OCI-LY1 (cell line): ENCODE measurements around the gene NPAS3.

Experiments
- H2AFZ ChIP-seq: fragments of 200-600 bp; sonication (generic), shearing (Covaris generic); 2 replicates; pipeline ENCODE4 v1.6.0; 2014; ENCODE audit warnings: antibody characterized with exemption, mild to moderate bottlenecking, low read length
- H3F3A ChIP-seq: fragments of 200-600 bp; sonication (generic), shearing (Covaris generic); 2 replicates; pipeline ENCODE4 v1.6.0; 2014; ENCODE audit warnings: mild to moderate bottlenecking, antibody characterized with exemption, low read length, moderate library complexity; ENCODE audit not compliant: insufficient read depth
- H3K27ac ChIP-seq: fragments of 200-600 bp; sonication (generic); 2 replicates; pipeline ENCODE4 v1.5.1; 2014; ENCODE audit warnings: low read length, mixed run types, mild to moderate bottlenecking, low read depth; ENCODE audit not compliant: poor library complexity, severe bottlenecking
- H3K27me3 ChIP-seq: fragments of 200-600 bp; sonication (generic); 2 replicates; pipeline ENCODE4 v1.6.0; 2014; ENCODE audit warnings: antibody characterized with exemption, mild to moderate bottlenecking, low read length, moderate library complexity; ENCODE audit not compliant: insufficient read depth
- H3K36me3 ChIP-seq: fragments of 200-600 bp; sonication (generic); 2 replicates; pipeline ENCODE4 v1.6.1; 2014; ENCODE audit warnings: mild to moderate bottlenecking, antibody characterized with exemption, low read length, moderate library complexity, mixed read lengths; ENCODE audit not compliant: insufficient read depth
- H3K4me1 ChIP-seq: fragments of 200-600 bp; sonication (generic); 2 replicates; pipeline ENCODE4 v1.5.1; 2014; ENCODE audit warnings: mild to moderate bottlenecking, low read length, moderate library complexity; ENCODE audit not compliant: insufficient read depth, severe bottlenecking
- H3K4me2 ChIP-seq: fragments of 200-600 bp; sonication (generic), shearing (Covaris generic); 2 replicates; pipeline ENCODE4 v1.6.1; 2014; ENCODE audit warnings: low read length
- H3K4me3 ChIP-seq: fragments of 200-600 bp; sonication (generic); 2 replicates; pipeline ENCODE4 v1.5.1; 2014; ENCODE audit warnings: low read length, low read depth, mild to moderate bottlenecking, mixed read lengths; ENCODE audit not compliant: poor library complexity, severe bottlenecking
- H3K79me2 ChIP-seq: fragments of 200-600 bp; shearing (Covaris generic); 2 replicates; pipeline ENCODE4 v1.6.1; 2016; ENCODE audit warnings: mixed run types, low read length, mixed read lengths; ENCODE audit not compliant: insufficient read depth
- H3K9ac ChIP-seq: fragments of 200-600 bp; sonication (generic), shearing (Covaris generic); 2 replicates; pipeline ENCODE4 v1.6.1; 2014; ENCODE audit warnings: mild to moderate bottlenecking, low read length, mixed read lengths
- H3K9me2 ChIP-seq: fragments of 200-600 bp; sonication (generic), shearing (Covaris generic); 2 replicates; pipeline ENCODE4 v1.6.1; 2014; ENCODE audit warnings: low read depth, mild to moderate bottlenecking, low read length, mixed read lengths
- H3K9me3 ChIP-seq: fragments of 200-600 bp; shearing (Covaris generic); 2 replicates; pipeline ENCODE4 v1.6.1; 2014; ENCODE audit warnings: low read length, mixed read lengths
- H4K20me1 ChIP-seq: fragments of 200-600 bp; sonication (generic), shearing (Covaris generic); 2 replicates; pipeline ENCODE4 v1.6.0; 2016; ENCODE audit warnings: mild to moderate bottlenecking, low read length; ENCODE audit not compliant: insufficient read depth
- CTCF ChIP-seq: fragments of 200-600 bp; sonication (generic), shearing (Covaris generic); IDR thresholded peaks from 2 replicates; pipeline ENCODE4 v1.5.1; 2017; ENCODE audit warnings: mild to moderate bottlenecking, antibody characterized with exemption, low read length, moderate library complexity, mixed read lengths
- EZH2 ChIP-seq: fragments of 200-600 bp; sonication (generic), shearing (Covaris generic); IDR thresholded peaks from 2 replicates; pipeline ENCODE4 v1.8.0; 2017; ENCODE audit warnings: borderline replicate concordance, mixed run types, mild to moderate bottlenecking, antibody characterized with exemption, low read length, moderate library complexity, mixed read lengths

Gene NPAS3

GRCh38 chr14:33240466-33240865 is 301.8 kb downstream of the NPAS3 start:
- Histone ChIP-seq H3K9ac (no peak overlapping the region), H3K4me2 (no peak overlapping the region), H3K9me2 (no peaks in the 10 kb centered on the region), H3K79me2 (no peaks in the 10 kb centered on the region), H4K20me1 (no peaks in the 10 kb centered on the region), H3K9me3 (no peaks in the 10 kb centered on the region), H3K4me3 (no peak overlapping the region), H3K27me3 (no peaks in the 10 kb centered on the region), H2AFZ (no peak overlapping the region), H3K36me3 (no peaks in the 10 kb centered on the region), H3K27ac (no peak overlapping the region), H3K4me1 (no peaks in the 10 kb centered on the region), H3F3A (no peaks in the 10 kb centered on the region)
- TF ChIP-seq CTCF = no peak
- no peak for TF ChIP-seq EZH2

GRCh38 chr14:33241331-33241730 is 302.7 kb downstream of the NPAS3 start:
- H3K4me3 ChIP-seq = no peak overlapping the region
- no peaks in the 10 kb centered on the region for H3K79me2 ChIP-seq
- no peaks in the 10 kb centered on the region for H3K9me3 ChIP-seq
- H3K27me3 ChIP-seq = no peaks in the 10 kb centered on the region
- TF ChIP-seq CTCF (no peak), EZH2 (no peak)
- H3K9ac ChIP-seq = no peak overlapping the region
- no peaks in the 10 kb centered on the region for H3F3A ChIP-seq
- no peak overlapping the region for H3K4me2 ChIP-seq
- H3K27ac ChIP-seq = no peak overlapping the region
- H2AFZ ChIP-seq = no peak overlapping the region
- no peaks in the 10 kb centered on the region for H3K9me2 ChIP-seq
- no peaks in the 10 kb centered on the region for H4K20me1 ChIP-seq
- H3K36me3 ChIP-seq = no peaks in the 10 kb centered on the region
- H3K4me1 ChIP-seq = no peaks in the 10 kb centered on the region

- no peaks in the 10 kb centered on the region for H4K20me1 ChIP-seq
- H3K79me2 ChIP-seq = no peaks in the 10 kb centered on the region
- no peaks in the 10 kb centered on the region for H3K9me2 ChIP-seq
- H3K4me1 ChIP-seq = no peaks in the 10 kb centered on the region
- TF ChIP-seq CTCF = no peak
- no peak for TF ChIP-seq EZH2
- H3K4me2 ChIP-seq = no peak overlapping the region
- no peaks in the 10 kb centered on the region for H3K9me3 ChIP-seq
- no peak overlapping the region for H3K27ac ChIP-seq
- H3K27me3 ChIP-seq = no peaks in the 10 kb centered on the region
- H3F3A ChIP-seq = no peaks in the 10 kb centered on the region
- no peak overlapping the region for H3K4me3 ChIP-seq
- no peak overlapping the region for H2AFZ ChIP-seq
- no peak overlapping the region for H3K9ac ChIP-seq
- no peaks in the 10 kb centered on the region for H3K36me3 ChIP-seq
Observed at GRCh38 chr14:33249233-33249820, 310.6 kb downstream of the NPAS3 start.
